Stimulated activated CD4-positive, alpha-beta T cell treated with anti-CD3 and anti-CD28 coated beads, Interleukin-12 subunit alpha, Interleukin-12 subunit beta, amount 100 ng/mL, for 48 hours (primary cell): ENCODE results near the gene ZNF280D.
"Not testable (repeated sequence)": the region's sequence is repeated elsewhere in the genome, so short reads cannot be mapped to it uniquely, and the experiment has no call there.

ENCODE experiments used
- DNase-seq, 3 donors: peaks; one replicate each; pipeline ENCODE4 v3.0.0-alpha.2; 2020; ENCODE audit warnings: low read depth in 2 of 3, low spot score in 1 of 3

The ZNF280D gene, protein sequence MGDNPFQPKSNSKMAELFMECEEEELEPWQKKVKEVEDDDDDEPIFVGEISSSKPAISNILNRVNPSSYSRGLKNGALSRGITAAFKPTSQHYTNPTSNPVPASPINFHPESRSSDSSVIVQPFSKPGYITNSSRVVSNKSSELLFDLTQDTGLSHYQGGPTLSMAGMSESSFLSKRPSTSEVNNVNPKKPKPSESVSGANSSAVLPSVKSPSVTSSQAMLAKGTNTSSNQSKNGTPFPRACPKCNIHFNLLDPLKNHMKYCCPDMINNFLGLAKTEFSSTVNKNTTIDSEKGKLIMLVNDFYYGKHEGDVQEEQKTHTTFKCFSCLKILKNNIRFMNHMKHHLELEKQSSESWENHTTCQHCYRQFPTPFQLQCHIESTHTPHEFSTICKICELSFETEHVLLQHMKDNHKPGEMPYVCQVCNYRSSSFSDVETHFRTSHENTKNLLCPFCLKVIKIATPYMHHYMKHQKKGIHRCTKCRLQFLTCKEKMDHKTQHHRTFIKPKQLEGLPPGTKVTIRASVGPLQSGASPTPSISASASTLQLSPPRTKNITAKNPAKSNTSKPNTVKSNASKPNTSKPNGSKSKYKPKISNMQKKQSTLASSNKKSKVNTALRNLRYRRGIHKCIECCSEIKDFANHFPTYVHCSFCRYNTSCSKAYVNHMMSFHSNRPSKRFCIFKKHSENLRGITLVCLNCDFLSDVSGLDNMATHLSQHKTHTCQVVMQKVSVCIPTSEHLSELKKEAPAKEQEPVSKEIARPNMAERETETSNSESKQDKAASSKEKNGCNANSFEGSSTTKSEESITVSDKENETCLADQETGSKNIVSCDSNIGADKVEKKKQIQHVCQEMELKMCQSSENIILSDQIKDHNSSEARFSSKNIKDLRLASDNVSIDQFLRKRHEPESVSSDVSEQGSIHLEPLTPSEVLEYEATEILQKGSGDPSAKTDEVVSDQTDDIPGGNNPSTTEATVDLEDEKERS

GRCh38 chr15:56733136-56734012 is at the start of gene ZNF280D:
Gene ZNF280D (minus strand): TSS chr15:56733509. CDS start chr15:56707109, 26,400 bp downstream.
- DNase-seq: peak; percentile 58 to 77 (median 62)

- no peak for DNase-seq
Observed at GRCh38 chr15:56782306-56782705, 49.0 kb upstream of the ZNF280D start.

DNA sequence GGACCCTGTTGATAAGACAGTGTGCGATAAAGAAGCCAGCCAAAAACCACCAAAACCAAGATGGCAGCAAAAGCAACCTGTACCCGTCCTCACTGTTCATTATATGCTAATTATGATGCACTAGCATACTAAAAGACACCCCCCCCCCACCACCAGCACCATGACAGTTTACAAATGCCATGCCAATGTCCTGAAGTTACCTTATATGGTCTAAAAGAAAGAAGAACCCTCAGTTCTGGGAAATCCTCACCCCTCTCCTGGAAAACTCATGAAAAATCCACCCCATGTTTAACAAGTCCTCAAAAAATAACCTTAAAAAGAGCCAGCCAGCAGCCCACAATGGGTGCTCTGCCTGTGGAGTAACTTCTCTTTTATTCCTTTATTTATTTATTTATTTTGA is 48.4 kb upstream of the ZNF280D start:
- DNase-seq: no peak

DNA sequence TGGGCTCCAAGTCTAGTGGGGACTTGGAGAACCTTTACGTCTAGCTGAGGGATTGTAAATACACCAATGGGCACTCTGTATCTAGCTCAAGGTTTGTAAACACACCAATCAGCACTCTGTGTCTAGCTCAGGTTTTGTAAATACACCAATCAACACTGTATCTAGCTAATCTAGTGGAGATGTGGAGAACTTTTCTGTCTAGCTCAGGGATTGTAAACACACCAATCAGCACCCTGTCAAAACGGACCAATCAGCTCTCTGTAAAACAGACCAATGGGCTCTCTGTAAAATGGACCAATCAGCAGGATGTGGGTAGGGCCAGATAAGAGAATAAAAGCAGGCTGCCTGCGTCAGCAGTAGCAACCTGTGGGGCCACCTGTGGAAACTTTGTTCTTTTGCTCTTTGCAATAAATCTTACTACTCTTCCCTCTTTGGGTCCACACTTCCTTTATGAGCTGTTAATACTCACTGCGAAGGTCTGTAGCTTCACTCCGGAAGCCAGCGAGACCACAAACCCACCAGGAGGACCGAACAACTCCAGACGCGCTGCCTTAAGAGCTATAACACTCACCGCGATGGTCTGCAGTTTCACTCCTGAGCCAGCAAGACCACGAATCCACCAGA is 46.9 kb upstream of the ZNF280D start:
- not testable (repeated sequence) for DNase-seq

DNA sequence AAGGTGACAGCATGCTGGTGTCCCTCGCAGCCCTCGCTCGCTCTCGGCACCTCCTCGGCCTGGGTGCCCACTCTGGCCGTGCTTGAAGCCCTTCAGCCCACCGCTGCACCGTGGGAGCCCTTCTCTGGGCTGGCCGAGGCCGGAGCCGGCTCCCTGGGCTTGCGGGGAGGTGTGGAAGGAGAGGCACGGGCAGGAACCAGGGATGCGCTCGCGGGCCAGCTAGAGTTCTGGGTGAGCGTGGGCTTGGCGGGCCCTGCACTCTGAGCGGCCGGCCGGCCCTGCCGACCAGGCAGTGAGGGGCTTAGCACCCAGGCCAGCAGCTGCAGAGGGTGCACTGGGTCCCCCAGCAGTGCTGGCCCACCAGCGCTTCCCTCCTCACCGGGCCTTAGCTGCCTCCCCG is 46.1 kb upstream of the ZNF280D start:
- not testable (repeated sequence) for DNase-seq

DNA sequence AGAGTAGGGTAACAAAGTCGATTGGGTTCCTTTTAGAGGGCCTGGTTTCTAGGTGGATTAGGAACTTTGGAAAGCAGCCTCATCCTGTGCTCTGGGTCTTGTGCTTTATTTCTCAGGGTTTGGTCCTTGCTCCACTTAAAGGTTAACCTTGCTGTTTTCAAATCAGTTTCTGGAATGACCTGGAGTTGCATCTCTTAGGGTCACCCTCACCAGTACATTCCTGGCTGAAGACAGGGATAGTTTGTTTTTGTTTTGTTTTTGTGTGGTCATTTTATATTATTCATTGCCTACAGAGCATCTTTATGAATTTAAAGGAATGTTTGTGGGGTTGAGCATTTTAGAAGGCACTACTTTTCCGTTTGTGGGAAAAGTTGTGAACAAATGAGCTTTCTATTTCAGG is 45.5 kb upstream of the ZNF280D start:
- no peak for DNase-seq

- DNase-seq: no peak
Observed at GRCh38 chr15:56776839-56777238, 43.5 kb upstream of the ZNF280D start.

GRCh38 chr15:56775641-56776040 is 42.3 kb upstream of the ZNF280D start:
- DNase-seq: no peak

GRCh38 chr15:56774356-56774755 is 41.0 kb upstream of the ZNF280D start:
- DNase-seq: no peak

DNA sequence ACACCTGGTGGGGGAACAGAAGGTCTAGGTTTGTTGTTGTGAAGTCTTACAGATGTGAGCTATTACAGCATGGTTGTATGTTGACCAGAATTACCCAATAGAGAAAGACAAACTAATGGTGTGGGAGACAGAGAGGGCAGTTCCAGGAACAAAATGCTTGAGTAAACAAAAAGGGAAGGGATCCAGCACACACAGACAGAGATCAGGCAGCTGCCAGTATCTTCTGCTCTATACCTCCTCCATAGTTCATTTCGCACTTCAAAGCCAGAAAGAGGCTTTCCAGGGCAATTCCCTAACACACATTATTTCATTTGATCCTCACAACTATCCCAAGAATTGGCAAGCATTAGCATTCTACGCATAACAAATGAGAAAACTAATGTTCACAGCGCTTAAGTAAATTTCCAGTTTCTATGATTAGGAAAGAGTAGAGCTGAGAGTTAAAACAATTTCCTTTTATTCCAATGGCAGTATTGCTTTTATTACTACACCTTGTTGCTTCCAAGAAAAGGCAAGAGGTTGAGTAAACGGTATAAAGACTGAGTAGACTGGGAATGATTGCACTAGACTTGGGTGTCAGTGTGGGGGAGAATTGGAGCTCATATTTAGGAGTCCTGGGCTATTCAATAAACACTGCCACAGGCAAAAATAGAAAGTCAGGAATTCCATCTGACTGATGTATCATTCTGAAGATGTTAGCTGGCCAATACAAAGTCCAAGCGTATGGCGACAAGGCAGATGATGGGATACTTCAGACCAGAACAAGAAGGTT is 39.7 kb upstream of the ZNF280D start:
- no peak for DNase-seq

- no peak for DNase-seq
Observed at GRCh38 chr15:56770173-56770572, 36.9 kb upstream of the ZNF280D start.

- peak in 1 of 3 donors; percentile 14 for DNase-seq
Observed at GRCh38 chr15:56767315-56767714, 34.0 kb upstream of the ZNF280D start.

DNA sequence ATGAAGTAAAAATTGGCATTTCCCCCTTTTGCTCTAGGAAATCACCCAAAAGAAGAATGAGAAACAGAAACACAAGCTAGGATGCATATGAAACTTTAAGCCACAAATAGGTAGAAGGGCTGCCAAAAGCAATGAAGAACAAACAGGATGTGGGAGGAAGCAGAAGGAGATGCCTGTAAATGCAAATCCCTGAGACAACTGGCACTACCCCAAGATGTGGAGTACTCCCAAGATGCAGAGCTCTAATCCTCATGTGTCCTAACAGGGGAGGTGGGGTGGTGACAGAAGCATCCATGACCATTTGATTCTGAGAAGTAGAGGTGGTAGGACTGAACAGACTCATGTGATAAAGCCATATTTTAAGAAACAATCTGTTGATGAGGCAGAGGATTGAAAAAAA is 31.9 kb upstream of the ZNF280D start:
- no peak for DNase-seq

DNA sequence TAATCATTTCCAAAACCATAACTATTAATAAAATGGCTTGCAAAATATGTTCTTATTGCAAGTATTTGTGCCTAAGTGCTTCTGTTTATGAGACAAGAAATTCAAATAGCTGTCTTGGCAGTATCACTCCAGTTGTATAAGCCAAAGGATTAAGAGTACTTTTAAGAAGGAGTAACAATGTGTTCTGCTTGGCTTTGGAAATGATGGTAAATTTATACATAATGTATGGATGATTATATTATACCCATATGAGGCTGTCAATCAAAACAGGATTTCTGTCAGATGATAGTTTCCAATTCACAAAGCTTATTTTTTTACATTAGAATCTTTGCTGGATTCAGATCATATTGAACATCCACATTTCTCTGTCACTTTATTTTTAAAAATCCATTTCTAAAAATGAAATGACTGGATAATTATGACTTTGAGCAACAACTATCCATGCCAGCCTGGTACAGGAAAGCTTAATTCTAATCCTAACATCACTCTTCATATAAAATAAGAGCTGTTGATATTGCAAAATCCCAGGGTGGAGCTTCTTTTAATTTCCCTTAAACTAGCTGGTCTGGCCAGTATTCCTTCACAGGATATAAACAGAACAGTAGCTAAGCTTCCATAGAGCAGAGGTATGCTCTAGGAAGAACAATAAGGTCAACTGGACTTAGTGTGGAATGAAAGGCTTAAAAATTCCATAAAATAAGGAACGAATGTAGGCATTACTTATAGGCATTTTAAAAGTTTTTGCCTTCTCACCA is 30.0 kb upstream of the ZNF280D start:
- no peak for DNase-seq

GRCh38 chr15:56760186-56760585 is 26.9 kb upstream of the ZNF280D start:
- DNase-seq: no peak

GRCh38 chr15:56759450-56759845 is 26.1 kb upstream of the ZNF280D start:
- no peak for DNase-seq

GRCh38 chr15:56758770-56759449 is 25.6 kb upstream of the ZNF280D start:
- DNase-seq: no peak

GRCh38 chr15:56757875-56758274 is 24.6 kb upstream of the ZNF280D start:
- no peak for DNase-seq
